Measurements from ENCODE around the gene SLC26A4. TPM values are rescaled to one million over a fixed set of nuclear protein-coding genes. Genes with fewer than 3 reads are reported as not detected.

The SLC26A4 gene
- total RNA-seq (1 to 10 TPM in 2 of 4 donors, under 1 TPM in 2; 0.36 to 1.4 (median 0.85) TPM), polyA plus RNA-seq (under 1 TPM in 2 of 3 donors, not detected in 1; 0.25 to 0.60 TPM)

DNA sequence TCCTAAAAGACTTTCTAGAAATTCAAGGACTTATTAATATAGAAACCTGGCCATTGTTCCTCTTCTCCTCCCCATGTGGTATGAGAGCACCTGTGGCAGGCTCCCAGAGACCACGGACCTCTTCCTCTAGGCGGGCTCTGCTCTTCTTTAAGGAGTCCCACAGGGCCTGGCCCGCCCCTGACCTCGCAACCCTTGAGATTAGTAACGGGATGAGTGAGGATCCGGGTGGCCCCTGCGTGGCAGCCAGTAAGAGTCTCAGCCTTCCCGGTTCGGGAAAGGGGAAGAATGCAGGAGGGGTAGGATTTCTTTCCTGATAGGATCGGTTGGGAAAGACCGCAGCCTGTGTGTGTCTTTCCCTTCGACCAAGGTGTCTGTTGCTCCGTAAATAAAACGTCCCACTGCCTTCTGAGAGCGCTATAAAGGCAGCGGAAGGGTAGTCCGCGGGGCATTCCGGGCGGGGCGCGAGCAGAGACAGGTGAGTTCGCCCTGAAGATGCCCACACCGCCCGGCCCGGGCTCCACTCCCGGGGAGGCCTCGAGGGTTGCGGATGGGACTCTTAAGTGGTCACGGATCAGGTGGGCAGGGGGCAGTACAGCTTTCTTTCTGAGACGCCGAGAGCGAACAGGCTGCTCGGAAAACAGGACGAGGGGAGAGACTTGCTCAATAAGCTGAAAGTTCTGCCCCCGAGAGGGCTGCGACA, at the start of gene SLC26A4:
TSS of gene SLC26A4 (plus strand) at position 448 of the 700 bp plus-strand sequence. CDS start 814 bp downstream, outside the sequence.
- Histone ChIP-seq H3K36me3 (no peaks in the 10 kb centered on the region), H3K4me1 (peaks cover 0 to 19% (median 18%) of the 10 kb centered on the region in 4 donors), H3K4me3 (peak within 1 kb of the TSS; percentile 1 to 51 (median 45)), H3K27ac (no peak within 1 kb of the TSS), H3K27me3 (peaks cover 19 to 43% (median 27%) of the 10 kb centered on the region in 3 donors), H3K9me3 (no peaks in the 10 kb centered on the region)
- TF ChIP-seq POLR2AphosphoS5 (IDR thresholded peaks at IDR 0.05) (no peak), EP300 (IDR thresholded peaks at IDR 0.05) (no peak), POLR2A (IDR thresholded peaks at IDR 0.05) (no peak)
- TF ChIP-seq, protein P1, sequence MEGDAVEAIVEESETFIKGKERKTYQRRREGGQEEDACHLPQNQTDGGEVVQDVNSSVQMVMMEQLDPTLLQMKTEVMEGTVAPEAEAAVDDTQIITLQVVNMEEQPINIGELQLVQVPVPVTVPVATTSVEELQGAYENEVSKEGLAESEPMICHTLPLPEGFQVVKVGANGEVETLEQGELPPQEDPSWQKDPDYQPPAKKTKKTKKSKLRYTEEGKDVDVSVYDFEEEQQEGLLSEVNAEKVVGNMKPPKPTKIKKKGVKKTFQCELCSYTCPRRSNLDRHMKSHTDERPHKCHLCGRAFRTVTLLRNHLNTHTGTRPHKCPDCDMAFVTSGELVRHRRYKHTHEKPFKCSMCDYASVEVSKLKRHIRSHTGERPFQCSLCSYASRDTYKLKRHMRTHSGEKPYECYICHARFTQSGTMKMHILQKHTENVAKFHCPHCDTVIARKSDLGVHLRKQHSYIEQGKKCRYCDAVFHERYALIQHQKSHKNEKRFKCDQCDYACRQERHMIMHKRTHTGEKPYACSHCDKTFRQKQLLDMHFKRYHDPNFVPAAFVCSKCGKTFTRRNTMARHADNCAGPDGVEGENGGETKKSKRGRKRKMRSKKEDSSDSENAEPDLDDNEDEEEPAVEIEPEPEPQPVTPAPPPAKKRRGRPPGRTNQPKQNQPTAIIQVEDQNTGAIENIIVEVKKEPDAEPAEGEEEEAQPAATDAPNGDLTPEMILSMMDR (IDR thresholded peaks at IDR 0.05) = no peak
- intact Hi-C loops (cut with DNase I) = no loop called here
- 2 to 3% methylated on average over 37 of the region's 37 CpGs for whole genome bisulfite sequencing, 2 donors
- no peak for DNase-seq

DNA sequence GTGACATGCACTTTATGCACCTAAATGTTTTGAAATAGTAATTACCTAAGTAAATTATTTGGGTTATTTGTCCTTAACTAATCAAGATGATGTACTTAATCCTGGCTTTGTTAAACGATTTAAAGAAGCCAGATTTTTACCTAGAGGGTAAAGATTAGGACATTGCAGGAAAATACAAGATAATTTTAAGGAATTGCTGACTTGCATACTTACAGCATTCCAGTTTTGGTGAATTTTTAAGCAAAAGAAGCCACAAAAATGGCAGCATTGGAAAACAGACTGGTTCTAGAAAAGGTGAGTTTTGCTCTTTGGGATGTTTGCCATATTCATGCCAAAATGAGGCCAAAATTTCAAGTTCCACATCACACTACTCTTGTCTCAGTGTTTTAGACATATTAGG, 47.2 kb upstream of the SLC26A4 start:
- no peak for DNase-seq
- peaks cover 0 to 10% (median 5%) of the 10 kb centered on the region in 4 donors for H3K4me1 ChIP-seq
- H3K27ac ChIP-seq = no peak overlapping the region
- no peak overlapping the region for H3K4me3 ChIP-seq
- no peaks in the 10 kb centered on the region for H3K9me3 ChIP-seq
- TF ChIP-seq POLR2AphosphoS5 (IDR thresholded peaks at IDR 0.05) (no peak), EP300 (IDR thresholded peaks at IDR 0.05) (no peak), POLR2A (IDR thresholded peaks at IDR 0.05) (no peak)
- TF ChIP-seq, protein P1 (IDR thresholded peaks at IDR 0.05) = no peak
- H3K27me3 ChIP-seq = no peaks in the 10 kb centered on the region
- intact Hi-C loops (cut with DNase I) = no loop called here
- H3K36me3 ChIP-seq = peaks cover 5 to 50% (median 13%) of the 10 kb centered on the region in 4 donors
- WGBS, 2 donors = 91 to 94% methylated on average over 1 of the region's 1 CpG

DNA sequence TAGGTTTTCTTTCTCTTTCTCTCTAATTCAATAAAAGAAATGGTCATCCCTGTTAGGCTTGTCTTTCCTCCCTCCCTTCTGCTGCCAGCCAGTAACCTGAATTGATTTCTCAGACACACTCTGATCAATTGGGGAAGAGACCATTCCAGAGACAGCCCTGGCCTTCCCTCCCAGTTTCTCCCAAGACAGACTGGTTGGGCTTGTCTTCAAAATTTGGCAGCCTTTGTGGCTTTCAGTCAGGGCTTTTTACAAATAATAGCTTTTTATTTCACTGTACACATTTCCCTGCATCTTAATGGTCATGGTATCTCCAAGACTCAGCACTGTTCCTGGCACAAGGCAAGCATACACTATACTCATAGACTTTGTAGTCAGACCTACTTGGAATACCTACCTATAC, 46.7 kb upstream of the SLC26A4 start:
- Histone ChIP-seq H3K27me3 (no peaks in the 10 kb centered on the region), H3K4me3 (no peak overlapping the region), H3K4me1 (peaks cover 0 to 10% (median 5%) of the 10 kb centered on the region in 4 donors), H3K27ac (no peak overlapping the region), H3K9me3 (no peaks in the 10 kb centered on the region), H3K36me3 (peaks cover 5 to 52% (median 13%) of the 10 kb centered on the region in 4 donors)
- TF ChIP-seq EP300 (IDR thresholded peaks at IDR 0.05) = no peak
- TF ChIP-seq POLR2AphosphoS5 (IDR thresholded peaks at IDR 0.05) = no peak
- TF ChIP-seq POLR2A (IDR thresholded peaks at IDR 0.05) = no peak
- TF ChIP-seq, protein P1 (IDR thresholded peaks at IDR 0.05) = no peak
- DNase-seq = no peak
- intact Hi-C loops (cut with DNase I) = no loop called here

DNA sequence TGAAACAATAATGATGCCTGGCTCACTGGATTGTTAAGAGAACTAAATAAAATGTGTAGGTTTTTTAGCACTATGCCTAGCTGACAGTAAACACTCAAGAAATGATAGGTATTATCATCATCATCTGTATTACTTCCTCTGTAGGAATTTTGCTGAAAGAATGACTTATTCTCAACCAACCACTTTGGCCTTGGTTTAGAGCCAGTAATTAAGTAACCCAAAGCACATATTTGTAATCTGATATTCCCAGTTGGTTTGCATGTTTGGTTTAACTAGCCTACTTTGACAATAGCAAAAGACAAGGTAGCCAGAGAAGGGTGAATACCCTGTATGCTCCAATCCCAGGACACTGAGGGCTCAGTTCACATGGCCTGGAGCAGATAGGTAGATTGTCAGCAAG, 46.2 kb upstream of the SLC26A4 start:
- TF ChIP-seq POLR2A (IDR thresholded peaks at IDR 0.05) (no peak), EP300 (IDR thresholded peaks at IDR 0.05) (no peak), POLR2AphosphoS5 (IDR thresholded peaks at IDR 0.05) (no peak)
- TF ChIP-seq, protein P1 (IDR thresholded peaks at IDR 0.05) = no peak
- H3K9me3 ChIP-seq = no peaks in the 10 kb centered on the region
- H3K27ac ChIP-seq = no peak overlapping the region
- intact Hi-C loops (cut with DNase I) = no loop called here
- peaks cover 0 to 10% (median 5%) of the 10 kb centered on the region in 4 donors for H3K4me1 ChIP-seq
- H3K27me3 ChIP-seq = no peaks in the 10 kb centered on the region
- no peak overlapping the region for H3K4me3 ChIP-seq
- H3K36me3 ChIP-seq = peaks cover 5 to 52% (median 13%) of the 10 kb centered on the region in 4 donors
- DNase-seq = no peak
